ENCODE data around the gene CCDC8. TPM values are rescaled to one million over a fixed set of nuclear protein-coding genes. Genes with fewer than 3 reads are reported as not detected.

The CCDC8 gene
- polyA plus RNA-seq, 1 experiment: 7.7 TPM

DNA sequence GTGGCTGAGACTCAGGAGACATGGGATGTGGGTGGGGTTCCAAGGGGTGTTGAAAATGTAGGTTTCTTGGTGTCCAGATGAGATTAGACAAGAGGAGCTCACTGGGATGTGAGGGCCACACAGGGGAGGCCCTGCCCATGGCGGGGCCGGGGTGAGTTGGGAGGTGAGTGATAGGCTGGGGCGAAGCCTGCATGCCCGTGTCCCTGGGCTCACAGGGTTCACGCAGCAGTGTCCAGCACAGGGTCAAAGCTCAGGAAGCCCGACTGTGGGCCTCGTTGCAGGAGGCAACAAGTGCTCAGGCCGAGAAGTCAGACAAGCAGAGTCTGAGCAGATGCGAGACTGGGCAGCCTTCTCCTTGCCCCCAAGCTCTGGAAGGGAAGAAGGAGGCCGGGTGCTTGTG lies 27.2 kb downstream of the CCDC8 start:
- TF ChIP-seq, protein P1, sequence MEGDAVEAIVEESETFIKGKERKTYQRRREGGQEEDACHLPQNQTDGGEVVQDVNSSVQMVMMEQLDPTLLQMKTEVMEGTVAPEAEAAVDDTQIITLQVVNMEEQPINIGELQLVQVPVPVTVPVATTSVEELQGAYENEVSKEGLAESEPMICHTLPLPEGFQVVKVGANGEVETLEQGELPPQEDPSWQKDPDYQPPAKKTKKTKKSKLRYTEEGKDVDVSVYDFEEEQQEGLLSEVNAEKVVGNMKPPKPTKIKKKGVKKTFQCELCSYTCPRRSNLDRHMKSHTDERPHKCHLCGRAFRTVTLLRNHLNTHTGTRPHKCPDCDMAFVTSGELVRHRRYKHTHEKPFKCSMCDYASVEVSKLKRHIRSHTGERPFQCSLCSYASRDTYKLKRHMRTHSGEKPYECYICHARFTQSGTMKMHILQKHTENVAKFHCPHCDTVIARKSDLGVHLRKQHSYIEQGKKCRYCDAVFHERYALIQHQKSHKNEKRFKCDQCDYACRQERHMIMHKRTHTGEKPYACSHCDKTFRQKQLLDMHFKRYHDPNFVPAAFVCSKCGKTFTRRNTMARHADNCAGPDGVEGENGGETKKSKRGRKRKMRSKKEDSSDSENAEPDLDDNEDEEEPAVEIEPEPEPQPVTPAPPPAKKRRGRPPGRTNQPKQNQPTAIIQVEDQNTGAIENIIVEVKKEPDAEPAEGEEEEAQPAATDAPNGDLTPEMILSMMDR (IDR thresholded peaks at IDR 0.05; ENCODE audit: insufficient read depth, low read depth, low read length): no peak
- no peaks in the 10 kb centered on the region for H3K27me3 ChIP-seq (ENCODE audit: control insufficient read depth, insufficient read depth, low read length)
- peaks cover 39% of the 10 kb centered on the region for H3K36me3 ChIP-seq (ENCODE audit: control insufficient read depth, insufficient read depth, low read length)
- no peak overlapping the region for H3K4me3 ChIP-seq (ENCODE audit: low read depth, low read length)
- DNase-seq (ENCODE audit: low read depth): no peak
- ChIA-PET CTCF (interaction anchor here (0.6 to 2.3 kb wide), 4 partner anchors 10 to 87 kb away, joined by 3 to 14 read pairs (median 4); no protein-coding TSS in a partner anchor), POLR2A (interaction anchor here (0.5 to 0.6 kb wide), 2 partner anchors 105 to 604 kb away, joined by 3 to 4 read pairs; partner anchors contain the start of gene DMPK)

DNA sequence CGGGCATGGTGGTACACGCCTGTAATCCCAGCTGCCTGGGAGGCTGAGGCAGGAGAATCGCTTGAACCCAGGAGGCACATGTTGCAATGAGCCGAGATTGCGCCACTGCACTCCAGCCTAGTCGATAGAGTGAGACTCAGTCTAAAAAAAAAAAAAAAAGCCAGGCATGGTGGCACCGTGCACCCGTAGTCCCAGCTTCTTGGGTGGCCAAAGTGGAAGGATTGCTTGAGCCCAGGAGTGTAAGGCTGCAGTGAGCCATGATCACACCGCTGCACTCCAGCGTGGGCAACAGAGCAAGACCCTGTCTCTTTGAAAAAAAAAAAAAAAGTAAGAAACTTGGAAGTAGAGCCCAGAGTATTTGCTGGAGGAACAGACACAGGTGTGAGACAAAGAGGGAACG lies 27.7 kb downstream of the CCDC8 start:
- ChIA-PET CTCF (interaction anchor here (0.6 to 2.3 kb wide), 4 partner anchors 10 to 87 kb away, joined by 3 to 14 read pairs (median 4); no protein-coding TSS in a partner anchor), POLR2A (interaction anchor here (0.5 kb wide), 1 partner anchor 603 kb away, joined by 3 read pairs; the partner anchor contains the start of gene DMPK)
- Histone ChIP-seq H3K4me3 (ENCODE audit: low read depth, low read length) (no peak overlapping the region), H3K27me3 (ENCODE audit: control insufficient read depth, insufficient read depth, low read length) (no peaks in the 10 kb centered on the region), H3K36me3 (ENCODE audit: control insufficient read depth, insufficient read depth, low read length) (peaks cover 34% of the 10 kb centered on the region)
- no peak for DNase-seq (ENCODE audit: low read depth)
- TF ChIP-seq, protein P1 (IDR thresholded peaks at IDR 0.05; ENCODE audit: insufficient read depth, low read depth, low read length): no peak

DNA sequence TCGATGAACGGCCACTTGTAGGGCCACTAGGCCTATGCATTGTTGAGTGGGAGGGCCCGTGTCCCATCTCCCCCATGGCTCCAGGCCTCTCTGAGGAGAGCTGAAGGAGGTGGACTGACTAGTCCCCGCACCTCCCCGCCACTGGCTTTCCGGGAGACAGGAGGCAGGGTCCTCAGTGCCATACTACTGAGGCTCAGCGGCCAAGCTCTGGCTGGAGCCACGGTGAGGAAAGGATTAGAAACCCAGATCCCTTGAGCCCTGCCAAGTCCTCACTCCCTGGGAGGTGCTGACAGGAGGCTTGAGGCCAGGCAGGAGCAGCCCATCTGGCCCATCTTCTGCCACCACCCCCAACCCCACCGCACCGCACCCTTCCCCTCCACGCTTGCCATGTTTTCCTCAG lies 29.0 kb downstream of the CCDC8 start:
- DNase-seq (ENCODE audit: low read depth): no peak
- Histone ChIP-seq H3K36me3 (ENCODE audit: control insufficient read depth, insufficient read depth, low read length) (peaks cover 27% of the 10 kb centered on the region), H3K27me3 (ENCODE audit: control insufficient read depth, insufficient read depth, low read length) (no peaks in the 10 kb centered on the region), H3K4me3 (ENCODE audit: low read depth, low read length) (no peak overlapping the region)
- TF ChIP-seq, protein P1 (IDR thresholded peaks at IDR 0.05; ENCODE audit: insufficient read depth, low read depth, low read length): no peak
- ChIA-PET POLR2A (no interaction called here), CTCF (interaction anchor here (1.5 to 2.3 kb wide), 2 partner anchors 8 to 11 kb away, joined by 3 to 5 read pairs; no protein-coding TSS in a partner anchor)

DNA sequence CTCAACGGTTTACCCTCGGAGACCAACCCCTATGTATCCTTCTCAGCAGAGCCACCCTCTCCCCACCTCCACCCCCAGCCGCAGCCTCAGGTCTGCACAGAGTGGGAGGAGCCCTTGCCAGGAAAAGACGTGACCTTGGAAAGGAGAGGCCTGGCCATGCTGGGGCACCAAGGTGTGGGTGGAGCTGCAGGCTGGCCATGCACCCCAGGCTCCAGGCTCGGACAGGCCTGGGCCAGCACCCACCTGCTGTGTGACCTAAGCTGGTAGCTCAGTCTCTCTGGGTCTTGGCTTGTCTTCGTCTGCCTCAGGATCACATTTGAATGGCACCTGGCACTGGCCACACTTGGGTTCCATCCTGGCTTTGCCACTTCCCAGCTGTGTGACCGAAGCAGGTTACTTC lies 29.5 kb downstream of the CCDC8 start:
- peaks cover 25% of the 10 kb centered on the region for H3K36me3 ChIP-seq (ENCODE audit: control insufficient read depth, insufficient read depth, low read length)
- POLR2A ChIA-PET: no interaction called here
- DNase-seq (ENCODE audit: low read depth): no peak
- no peaks in the 10 kb centered on the region for H3K27me3 ChIP-seq (ENCODE audit: control insufficient read depth, insufficient read depth, low read length)
- no peak overlapping the region for H3K4me3 ChIP-seq (ENCODE audit: low read depth, low read length)
- TF ChIP-seq, protein P1 (IDR thresholded peaks at IDR 0.05; ENCODE audit: insufficient read depth, low read depth, low read length): no peak
- CTCF ChIA-PET: interaction anchor here (0.7 to 1.5 kb wide), 2 partner anchors 8 to 11 kb away, joined by 3 to 4 read pairs; no protein-coding TSS in a partner anchor

DNA sequence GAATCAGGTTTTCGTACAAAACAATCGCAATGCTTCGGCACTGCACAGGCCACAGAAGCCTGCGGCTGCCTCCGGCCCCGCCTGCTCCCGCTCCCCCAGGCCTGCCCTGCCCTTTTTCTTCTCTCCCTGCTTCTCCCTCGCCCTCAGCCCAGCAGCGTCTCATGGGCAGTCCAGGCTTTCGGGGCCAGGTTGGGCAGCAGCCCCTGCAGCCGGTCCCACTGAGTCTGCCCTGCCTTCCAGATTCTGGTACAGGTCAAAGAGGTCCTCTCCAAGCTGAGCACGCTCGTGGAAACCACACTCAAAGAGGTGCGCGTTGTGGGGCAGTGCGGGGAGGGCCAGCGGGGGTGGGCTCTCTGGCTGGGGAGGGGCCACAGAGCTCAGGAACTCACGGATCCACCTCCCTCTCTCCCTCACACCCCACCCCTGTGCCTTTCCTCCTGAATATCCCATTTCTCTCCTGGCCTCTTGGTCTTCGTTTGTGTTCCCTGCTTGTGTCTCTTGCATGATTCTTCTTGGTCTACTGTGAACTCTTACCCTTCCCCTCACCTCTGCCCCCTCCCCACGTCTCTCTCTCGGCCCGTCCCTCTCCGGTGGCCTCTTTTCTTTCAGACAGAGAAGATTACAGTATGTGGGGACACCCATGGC lies 30.1 kb downstream of the CCDC8 start:
- CTCF ChIA-PET: interaction anchor here (0.7 to 1.5 kb wide), 2 partner anchors 9 to 12 kb away, joined by 3 to 4 read pairs; no protein-coding TSS in a partner anchor
- POLR2A ChIA-PET: no interaction called here
- no peak for DNase-seq (ENCODE audit: low read depth)
- Histone ChIP-seq H3K4me3 (ENCODE audit: low read depth, low read length) (no peak overlapping the region), H3K36me3 (ENCODE audit: control insufficient read depth, insufficient read depth, low read length) (peaks cover 21% of the 10 kb centered on the region), H3K27me3 (ENCODE audit: control insufficient read depth, insufficient read depth, low read length) (no peaks in the 10 kb centered on the region)
- TF ChIP-seq, protein P1 (IDR thresholded peaks at IDR 0.05; ENCODE audit: insufficient read depth, low read depth, low read length): no peak
